Lung (tissue), 12 donors: Measurements from ENCODE around the gene MC1R. TPM values are rescaled to one million over a fixed set of nuclear protein-coding genes. Genes with fewer than 3 reads are reported as not detected.
A peak's percentile ranks its signal among the peaks of the same experiment; 100 is the strongest.

Source experiments
- ATAC-seq: fragments of 200-7000 bp; cut with Tn5 transposase; one replicate; pipeline ENCODE4 v1.9.1; 2020; ENCODE audit warnings: moderate number of reproducible peaks; ENCODE audit not compliant: insufficient read depth, low FRiP score
- DNase-seq, 3 donors: peaks; one replicate each; pipeline ENCODE4 v3.0.0-alpha.2; 2013 to 2017
- H3K27ac ChIP-seq, 2 donors: one replicate each; pipeline ENCODE4 v1.5.1; 2013; ENCODE audit warnings: mild to moderate bottlenecking in 2 of 2, moderate library complexity in 2 of 2, control low read depth in 1 of 2, inconsistent platforms in 1 of 2, low read depth in 1 of 2, low read length in 1 of 2
- H3K27me3 ChIP-seq, 3 donors: one replicate each; pipeline ENCODE4 v1.5.1; 2013; ENCODE audit warnings: low read length in 2 of 3; ENCODE audit not compliant: control insufficient read depth in 3 of 3, insufficient read depth in 3 of 3
- H3K36me3 ChIP-seq, 4 donors: one replicate each; pipeline ENCODE4 v1.5.1; 2013; ENCODE audit warnings: low read length in 4 of 4, mild to moderate bottlenecking in 1 of 4, moderate library complexity in 1 of 4; ENCODE audit not compliant: control insufficient read depth in 4 of 4, insufficient read depth in 4 of 4
- H3K4me1 ChIP-seq, 5 donors: one replicate each; pipeline ENCODE4 v1.5.1; 2013; ENCODE audit warnings: low read length in 5 of 5, mild to moderate bottlenecking in 2 of 5, moderate library complexity in 1 of 5; ENCODE audit not compliant: control insufficient read depth in 5 of 5, insufficient read depth in 5 of 5
- H3K4me3 ChIP-seq: one replicate; pipeline ENCODE4 v1.5.1; 2013; ENCODE audit warnings: mild to moderate bottlenecking, control low read depth, moderate library complexity
- H3K9ac ChIP-seq, 2 donors: one replicate each; pipeline ENCODE4 v1.5.1; 2013; ENCODE audit warnings: low read length in 2 of 2, control low read depth in 1 of 2; ENCODE audit not compliant: insufficient read depth in 1 of 2
- H3K9me3 ChIP-seq, 4 donors: one replicate each; pipeline ENCODE4 v1.5.1; 2013; ENCODE audit warnings: low read length in 3 of 4, mild to moderate bottlenecking in 1 of 4, moderate library complexity in 1 of 4; ENCODE audit not compliant: control insufficient read depth in 4 of 4, insufficient read depth in 3 of 4
- CTCF ChIP-seq: IDR thresholded peaks from 2 replicates; pipeline ENCODE4 v1.5.1; 2012; ENCODE audit warnings: mild to moderate bottlenecking; ENCODE audit errors: control extremely low read depth, extremely low read depth
- WGBS, 2 donors: extraction: QIAGEN DNeasy Blood & Tissue Kit; methylation state at CpG; one replicate each; pipeline ENCODE4 v1.1.7; 2013; 5-methylcytosine and 5-hydroxymethylcytosine counted together
- polyA plus RNA-seq, 2 donors: library from polyadenylated mRNA; stranded (reverse); fragments of 200-250 nt; gene quantifications; one replicate each; pipeline ENCODE4 v1.2.1, GENCODE V29; 2013
- total RNA-seq, 2 donors: library from RNA; depleted of rRNA in 1 of 2; stranded (reverse); fragments of >200 nt in 1 of 2; gene quantifications; one replicate each; pipeline ENCODE4 v1.2.1, GENCODE V29; 2014 to 2021
- donor health status: control.
- donor health status: control.
- donor health status: Bipolar disorder and iron deficiency.
- donor health status: healthy.
- donor health status: DM: yes; HTN: yes; CAD: no.

Gene MC1R
- total and polyA plus RNA-seq, 4 donors = 2.9 to 7.1 (median 3.5) TPM

- Histone ChIP-seq H3K9ac (no peak within 1 kb of the TSS), H3K9me3 (peaks cover 0 to 2% (median 0%) of the 10 kb centered on the region in 4 donors), H3K4me1 (peaks cover 0 to 33% (median 9%) of the 10 kb centered on the region in 5 donors), H3K27ac (peak within 1 kb of the TSS; percentile 63 to 95), H3K27me3 (peaks cover 4 to 24% (median 21%) of the 10 kb centered on the region in 3 donors), H3K4me3 (peak within 1 kb of the TSS; percentile 30), H3K36me3 (no peaks in the 10 kb centered on the region)
- WGBS, 2 donors = 1% methylated on average over 58 to 88 of the region's 88 CpGs
- ATAC-seq = peak; percentile 42
- no peak for TF ChIP-seq CTCF
- peak; percentile 71 to 74 (median 73) for DNase-seq
Observed at GRCh38 chr16:89922884-89923639, 4.4 kb downstream of the MC1R start, which contains the start of gene TUBB3. Gene TUBB3 (plus strand): TSS chr16:89923342. CDS start chr16:89923402, 60 bp downstream.

- WGBS, 2 donors = 3 to 6% methylated on average over 29 to 41 of the region's 41 CpGs
- no peak for TF ChIP-seq CTCF
- no peak overlapping the region for H3K9ac ChIP-seq
- no peaks in the 10 kb centered on the region for H3K36me3 ChIP-seq
- peaks cover 0 to 29% (median 4%) of the 10 kb centered on the region in 5 donors for H3K4me1 ChIP-seq
- ATAC-seq (no peak), DNase-seq (no peak)
- H3K27ac ChIP-seq = peak overlapping the region in 1 of 2 donors; percentile 51
- peaks cover 0 to 2% (median 0%) of the 10 kb centered on the region in 4 donors for H3K9me3 ChIP-seq
- H3K4me3 ChIP-seq = no peak overlapping the region
- peaks cover 4 to 24% (median 21%) of the 10 kb centered on the region in 3 donors for H3K27me3 ChIP-seq
Observed at GRCh38 chr16:89923640-89924296, 5.1 kb downstream of the MC1R start.

GRCh38 chr16:89924297-89924924 lies 5.7 kb downstream of the MC1R start:
- Histone ChIP-seq H3K27me3 (peaks cover 4 to 24% (median 21%) of the 10 kb centered on the region in 3 donors), H3K4me1 (peaks cover 0 to 29% (median 4%) of the 10 kb centered on the region in 5 donors), H3K27ac (no peak overlapping the region), H3K9ac (no peak overlapping the region), H3K9me3 (peaks cover 0 to 2% (median 0%) of the 10 kb centered on the region in 4 donors), H3K4me3 (no peak overlapping the region), H3K36me3 (no peaks in the 10 kb centered on the region)
- peak in 2 of 3 donors; percentile 56 to 61 for DNase-seq
- no peak for TF ChIP-seq CTCF
- WGBS, 2 donors = 3 to 7% methylated on average over 14 of the region's 14 CpGs
- ATAC-seq = no peak
